ENCODE results near the gene NOL7.

GRCh38 chr6:13643125-13643524 is 28.0 kb downstream of the NOL7 start:
- TF ChIP-seq CTCF (conservative IDR thresholded peaks at IDR 0.05 in 1 of 2, IDR thresholded peaks at IDR 0.05 in 1 of 2; ENCODE audit: extremely low read depth in 1 of 2, insufficient read depth in 1 of 2, low read depth in 1 of 2, low read length in 2 of 2) (no peak), EZH2 (IDR thresholded peaks at IDR 0.05; ENCODE audit: borderline replicate concordance, low read length) (no peak)
